Ectodermal cell (in vitro differentiated cells): ENCODE data around the gene KDM4B.

Experiments used
- H3K27ac ChIP-seq: 2 replicates; pipeline ENCODE4 v1.7.0; 2013; ENCODE audit warnings: mild to moderate bottlenecking, low read depth, low read length; ENCODE audit not compliant: insufficient read depth, poor library complexity, severe bottlenecking
- H3K27me3 ChIP-seq: 2 replicates; pipeline ENCODE4 v1.7.0; 2013; ENCODE audit warnings: mild to moderate bottlenecking, low read length; ENCODE audit not compliant: insufficient read depth, control insufficient read depth, poor library complexity, severe bottlenecking
- H3K36me3 ChIP-seq: one replicate; pipeline ENCODE4 v1.7.0; 2013; ENCODE audit warnings: low read length; ENCODE audit not compliant: control insufficient read depth, insufficient read depth
- H3K4me1 ChIP-seq: one replicate; pipeline ENCODE4 v1.7.0; 2013; ENCODE audit warnings: low read length; ENCODE audit not compliant: control insufficient read depth, insufficient read depth
- H3K4me3 ChIP-seq: 2 replicates; pipeline ENCODE4 v1.7.0; 2013; ENCODE audit warnings: low read depth, low read length, control low read depth; ENCODE audit not compliant: insufficient read depth
- H3K9me3 ChIP-seq: 2 replicates; pipeline ENCODE4 v1.7.0; 2013; ENCODE audit warnings: mild to moderate bottlenecking, low read length, moderate library complexity; ENCODE audit not compliant: control insufficient read depth
- WGBS, 2 experiments: methylation state at CpG; one replicate each; pipeline ENCODE4 v1.1.7; 2013; ENCODE audit warnings: missing lambda C conversion rate in 2 of 2; 5-methylcytosine and 5-hydroxymethylcytosine counted together

KDM4B gene

DNA sequence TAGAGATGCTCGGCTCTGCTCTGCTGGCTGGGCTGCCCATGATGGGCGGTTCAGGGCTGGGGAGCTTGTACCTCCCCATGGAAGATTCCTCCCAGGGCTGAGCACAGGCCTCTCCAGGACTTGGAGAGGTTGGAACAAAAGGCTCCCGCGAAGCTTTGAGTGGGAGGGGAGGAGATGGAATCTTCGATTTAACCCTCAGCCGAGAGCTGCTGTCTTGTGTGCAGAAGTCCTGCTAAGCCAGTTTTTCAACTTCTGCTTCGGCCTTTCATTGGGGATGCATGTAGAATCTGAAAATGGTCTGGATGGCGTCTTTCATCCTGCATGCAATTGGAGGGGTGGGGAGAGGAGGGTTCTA lies 163.3 kb downstream of the KDM4B start:
- Histone ChIP-seq H3K27ac (peak overlapping the region; percentile 86), H3K36me3 (peaks cover 7% of the 10 kb centered on the region), H3K9me3 (no peaks in the 10 kb centered on the region), H3K4me1 (peaks cover 51% of the 10 kb centered on the region), H3K27me3 (no peaks in the 10 kb centered on the region), H3K4me3 (no peak overlapping the region)
- 9 to 14% methylated on average over 8 of the region's 8 CpGs for WGBS, 2 experiments

DNA sequence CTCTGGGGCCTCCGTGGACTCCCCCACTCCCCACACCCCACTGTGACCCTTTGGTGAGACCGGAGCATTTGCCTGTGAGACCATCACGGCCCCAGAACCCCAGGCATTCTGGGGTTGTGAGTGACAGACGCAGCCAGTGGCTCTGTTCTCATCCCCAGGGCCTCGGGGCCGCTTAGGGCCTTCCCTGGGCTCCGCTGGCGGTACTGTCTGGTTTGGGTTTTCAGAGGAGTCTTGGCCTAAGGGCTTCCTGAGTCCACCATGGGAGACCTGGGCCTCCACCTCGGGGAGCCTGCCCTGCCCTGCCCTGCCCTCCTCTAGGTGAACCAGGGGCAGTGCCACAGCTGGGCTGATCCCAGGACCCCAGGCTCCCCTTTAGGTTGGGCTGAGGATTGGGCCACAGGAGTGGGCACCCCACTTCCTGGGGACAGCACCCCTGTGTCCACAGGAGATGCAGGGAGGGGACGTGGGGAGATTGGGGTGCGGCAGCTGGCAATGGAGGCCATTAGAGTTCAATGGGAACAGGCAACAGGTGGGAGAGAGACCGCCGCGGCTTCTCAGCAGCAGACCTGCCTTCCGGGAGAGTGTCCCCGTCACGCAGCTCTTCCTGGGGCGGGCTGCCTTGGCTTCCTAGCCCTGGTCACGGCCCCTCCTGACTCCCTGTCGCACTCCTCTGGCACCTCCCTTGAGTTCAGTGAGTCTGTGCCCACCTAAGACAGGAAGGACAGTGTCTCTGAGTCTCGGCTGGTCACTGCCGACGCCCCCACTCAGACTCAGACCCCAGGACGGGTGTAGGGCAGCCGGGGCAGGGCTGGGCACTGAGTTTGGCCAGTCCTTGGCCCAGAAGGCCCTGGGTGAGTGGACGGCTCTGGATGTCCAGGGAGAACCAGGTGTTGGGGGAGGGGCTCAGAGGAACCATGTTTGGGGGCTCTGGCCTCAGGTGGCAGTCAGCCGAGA lies 164.1 kb downstream of the KDM4B start:
- Histone ChIP-seq H3K4me1 (peaks cover 43% of the 10 kb centered on the region), H3K9me3 (no peaks in the 10 kb centered on the region), H3K4me3 (no peak overlapping the region), H3K27ac (no peak overlapping the region), H3K36me3 (peaks cover 12% of the 10 kb centered on the region), H3K27me3 (no peaks in the 10 kb centered on the region)
- 88% methylated on average over 27 of the region's 27 CpGs for WGBS, 2 experiments

DNA sequence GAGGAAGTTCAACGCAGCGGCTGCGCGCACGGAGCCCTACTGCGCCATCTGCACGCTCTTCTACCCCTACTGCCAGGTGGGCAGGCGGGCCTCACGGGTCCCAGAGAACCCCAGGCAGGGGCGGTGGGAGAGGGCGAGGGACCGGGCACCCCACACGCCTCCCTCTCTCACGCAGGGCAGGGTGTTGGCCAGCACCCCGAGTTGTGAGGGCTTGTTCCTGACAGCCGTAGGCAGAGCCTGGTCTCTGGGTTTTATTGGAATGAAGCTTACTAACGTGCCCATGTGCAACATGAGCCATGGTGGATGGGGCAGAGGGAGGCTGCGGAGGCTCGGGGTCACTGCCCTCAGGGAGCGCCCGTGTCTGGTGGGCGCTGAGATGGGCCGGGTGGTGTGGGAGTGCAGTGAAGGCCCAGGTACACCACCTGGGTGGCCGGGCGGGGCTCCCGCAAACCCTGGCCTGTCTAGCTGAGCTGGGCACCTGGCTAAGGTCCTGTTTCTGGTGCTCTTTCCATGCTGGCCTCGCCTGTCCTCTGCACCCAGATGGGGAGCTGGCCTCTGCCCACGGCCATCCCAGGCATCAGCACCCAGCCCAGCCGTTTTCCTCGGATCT lies 165.2 kb downstream of the KDM4B start:
- H3K4me1 ChIP-seq: peaks cover 33% of the 10 kb centered on the region
- H3K27me3 ChIP-seq: no peaks in the 10 kb centered on the region
- WGBS, 2 experiments: 95 to 96% methylated on average over 30 of the region's 30 CpGs
- H3K36me3 ChIP-seq: peaks cover 19% of the 10 kb centered on the region
- no peak overlapping the region for H3K4me3 ChIP-seq
- H3K9me3 ChIP-seq: no peaks in the 10 kb centered on the region
- H3K27ac ChIP-seq: no peak overlapping the region

DNA sequence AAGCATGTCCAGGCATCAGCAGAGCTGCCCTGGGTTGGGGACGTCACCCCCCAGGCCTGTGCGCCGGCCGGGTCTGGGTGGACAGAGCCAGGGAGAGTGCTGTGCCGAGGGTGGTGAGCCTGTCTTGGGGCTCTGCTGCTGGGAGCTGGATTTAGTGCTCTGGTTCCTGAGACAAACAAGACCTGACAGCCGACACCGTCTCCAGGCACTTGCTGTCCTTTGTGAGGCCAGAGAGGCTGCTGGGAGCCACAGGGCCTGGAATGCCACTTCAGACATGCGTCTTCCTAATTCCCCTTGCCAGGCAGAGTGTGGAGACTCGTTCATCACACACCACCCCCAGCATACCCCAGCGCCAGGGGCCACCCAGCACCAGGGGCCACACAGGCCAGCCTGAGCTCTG lies 165.8 kb downstream of the KDM4B start:
- no peaks in the 10 kb centered on the region for H3K27me3 ChIP-seq

DNA sequence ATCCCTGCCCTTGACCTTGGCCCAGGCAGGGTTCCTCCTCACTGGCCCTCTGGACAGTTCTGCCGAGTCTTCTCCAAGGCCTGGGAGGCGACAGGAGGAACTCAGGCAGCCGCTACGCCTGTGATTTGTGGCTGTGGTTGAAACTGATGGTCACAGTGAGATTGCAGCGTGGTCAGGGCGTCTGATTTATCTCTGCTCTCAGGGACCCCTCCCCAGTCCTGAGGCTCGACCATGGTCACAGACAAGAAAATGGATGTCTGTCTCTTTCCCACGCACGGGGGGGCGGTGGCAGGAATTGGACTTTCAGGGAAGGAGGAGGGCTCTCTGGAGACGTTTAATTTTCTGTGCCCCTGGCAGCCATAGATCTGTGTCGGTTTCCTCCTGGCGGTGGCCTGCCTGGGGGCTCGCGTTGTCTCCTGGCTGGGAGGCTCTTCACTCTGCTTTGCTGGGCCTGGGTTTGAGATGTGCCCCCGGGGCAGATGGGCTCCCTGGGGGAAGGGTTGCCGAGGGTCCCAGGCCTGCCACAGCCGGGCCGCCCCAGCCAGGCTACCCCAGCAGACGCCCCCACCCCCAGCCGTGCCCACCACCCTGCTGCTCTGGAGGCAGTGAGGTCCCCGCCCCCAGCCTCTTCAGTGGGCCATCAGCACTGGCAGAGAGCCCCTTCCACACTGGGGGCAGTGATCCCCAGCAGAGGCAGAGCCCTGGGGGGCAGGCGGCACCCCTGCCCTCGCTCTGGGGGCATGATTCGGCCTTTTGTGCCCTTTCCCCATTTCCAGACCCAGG lies 167.4 kb downstream of the KDM4B start:
- H3K4me1 ChIP-seq: peaks cover 20% of the 10 kb centered on the region
- no peak overlapping the region for H3K4me3 ChIP-seq
- peaks cover 23% of the 10 kb centered on the region for H3K36me3 ChIP-seq
- H3K27me3 ChIP-seq: no peaks in the 10 kb centered on the region
- H3K9me3 ChIP-seq: no peaks in the 10 kb centered on the region
- WGBS, 2 experiments: 94% methylated on average over 25 of the region's 25 CpGs
- H3K27ac ChIP-seq: no peak overlapping the region

More for the DNA sequence above, 165.8 kb downstream of the KDM4B start:
- no peak overlapping the region for H3K4me3 ChIP-seq
- 84 to 86% methylated on average over 10 of the region's 10 CpGs for WGBS, 2 experiments
- no peaks in the 10 kb centered on the region for H3K9me3 ChIP-seq
- peaks cover 23% of the 10 kb centered on the region for H3K36me3 ChIP-seq
- H3K27ac ChIP-seq: no peak overlapping the region
- H3K4me1 ChIP-seq: peaks cover 27% of the 10 kb centered on the region

DNA sequence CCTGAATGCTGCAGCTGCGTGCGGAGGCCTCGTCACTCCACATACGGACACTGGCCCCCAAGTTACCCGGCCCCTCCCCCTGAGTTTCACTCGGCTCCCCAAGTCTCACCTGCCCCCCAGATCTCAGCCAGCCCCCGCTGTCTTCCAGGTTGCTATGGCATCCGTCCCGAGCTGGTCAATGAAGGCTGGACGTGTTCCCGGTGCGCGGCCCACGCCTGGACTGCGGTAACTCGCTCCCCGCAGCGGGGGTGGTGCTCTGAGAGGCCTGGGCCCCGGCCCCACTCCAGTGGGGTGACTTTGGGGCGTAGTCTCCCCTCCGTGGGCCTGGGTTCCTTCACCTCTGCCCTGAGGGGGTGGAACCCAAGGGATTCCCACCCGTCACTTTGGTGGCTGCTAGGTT lies 168.2 kb downstream of the KDM4B start:
- Histone ChIP-seq H3K27me3 (no peaks in the 10 kb centered on the region), H3K27ac (no peak overlapping the region), H3K4me1 (peaks cover 18% of the 10 kb centered on the region), H3K4me3 (no peak overlapping the region), H3K36me3 (peaks cover 23% of the 10 kb centered on the region), H3K9me3 (no peaks in the 10 kb centered on the region)
- WGBS, 2 experiments: 96% methylated on average over 22 of the region's 22 CpGs

DNA sequence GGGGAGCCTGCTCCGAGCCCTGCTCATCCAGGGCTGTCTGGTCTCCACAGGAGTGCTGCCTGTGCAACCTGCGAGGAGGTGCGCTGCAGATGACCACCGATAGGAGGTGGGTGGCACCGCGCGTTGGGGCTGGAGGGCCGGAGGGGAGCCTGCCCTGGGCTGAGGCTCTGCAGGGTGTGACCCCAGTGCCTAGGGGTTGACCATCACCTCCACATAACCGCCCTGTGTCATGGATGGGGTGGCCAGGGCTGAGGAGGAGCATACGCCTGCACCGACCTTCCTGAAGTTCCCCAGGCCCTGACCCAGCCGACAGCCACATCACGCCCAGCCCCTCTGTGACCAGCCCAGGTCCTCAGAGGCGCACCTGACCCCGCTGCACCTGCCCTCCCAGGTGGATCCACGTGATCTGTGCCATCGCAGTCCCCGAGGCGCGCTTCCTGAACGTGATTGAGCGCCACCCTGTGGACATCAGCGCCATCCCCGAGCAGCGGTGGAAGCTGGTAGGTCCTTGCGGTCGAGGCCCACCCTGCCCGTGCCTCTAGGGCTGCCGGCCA lies 168.7 kb downstream of the KDM4B start:
- Histone ChIP-seq H3K27me3 (no peaks in the 10 kb centered on the region), H3K4me1 (peaks cover 12% of the 10 kb centered on the region), H3K36me3 (peaks cover 23% of the 10 kb centered on the region), H3K27ac (no peak overlapping the region), H3K4me3 (no peak overlapping the region), H3K9me3 (no peaks in the 10 kb centered on the region)
- 71 to 73% methylated on average over 29 of the region's 29 CpGs for WGBS, 2 experiments

DNA sequence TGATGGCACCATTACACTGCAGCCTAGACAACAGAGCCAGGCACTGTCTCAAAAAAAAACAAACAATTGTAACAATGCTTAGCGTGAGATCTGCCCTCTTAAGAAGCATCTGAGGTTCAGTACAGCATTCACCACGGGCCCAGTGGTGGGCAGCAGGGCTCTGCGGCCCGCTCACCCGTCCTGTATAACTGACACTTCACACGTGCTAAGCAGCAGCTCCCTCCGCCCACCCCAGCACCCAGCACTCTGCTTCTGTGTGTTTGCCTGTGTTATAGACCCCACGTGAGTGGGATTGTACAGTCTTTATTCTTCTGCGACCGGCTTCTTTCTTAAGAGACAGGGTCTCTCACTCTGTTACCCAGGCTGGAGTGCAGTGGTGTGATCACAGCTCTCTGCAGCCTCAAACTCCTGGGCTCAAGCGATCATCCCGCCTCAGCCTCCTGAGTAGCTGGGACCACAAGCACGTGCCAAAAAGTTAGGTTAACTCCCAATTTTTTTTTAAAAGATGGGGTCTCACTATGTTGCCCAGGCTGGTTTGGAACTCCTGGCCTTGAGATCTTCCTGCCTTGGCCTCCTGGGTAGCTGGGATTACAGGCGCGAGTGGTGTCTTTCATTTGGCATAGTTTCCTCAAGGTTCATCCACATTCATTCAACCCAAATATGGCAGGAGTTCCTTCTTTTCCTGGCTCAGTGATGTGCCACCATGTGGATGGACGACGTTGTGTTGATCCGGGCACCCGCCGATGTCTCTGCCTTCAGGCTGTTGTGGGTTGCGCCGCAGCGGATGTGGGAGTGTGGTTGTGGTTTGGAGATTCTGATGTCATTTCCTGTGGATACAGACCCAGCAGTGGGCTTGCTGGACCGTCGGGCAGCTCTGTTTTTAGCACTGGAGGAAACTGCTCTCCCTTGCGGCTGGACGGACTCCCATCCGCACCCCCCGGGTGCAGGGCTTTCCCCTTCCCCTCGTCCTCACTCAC lies 170.0 kb downstream of the KDM4B start:
- Histone ChIP-seq H3K27me3 (no peaks in the 10 kb centered on the region), H3K27ac (no peak overlapping the region), H3K9me3 (no peaks in the 10 kb centered on the region), H3K4me1 (peaks cover 7% of the 10 kb centered on the region), H3K4me3 (no peak overlapping the region), H3K36me3 (peaks cover 23% of the 10 kb centered on the region)
- WGBS, 2 experiments: 95% methylated on average over 30 of the region's 30 CpGs

DNA sequence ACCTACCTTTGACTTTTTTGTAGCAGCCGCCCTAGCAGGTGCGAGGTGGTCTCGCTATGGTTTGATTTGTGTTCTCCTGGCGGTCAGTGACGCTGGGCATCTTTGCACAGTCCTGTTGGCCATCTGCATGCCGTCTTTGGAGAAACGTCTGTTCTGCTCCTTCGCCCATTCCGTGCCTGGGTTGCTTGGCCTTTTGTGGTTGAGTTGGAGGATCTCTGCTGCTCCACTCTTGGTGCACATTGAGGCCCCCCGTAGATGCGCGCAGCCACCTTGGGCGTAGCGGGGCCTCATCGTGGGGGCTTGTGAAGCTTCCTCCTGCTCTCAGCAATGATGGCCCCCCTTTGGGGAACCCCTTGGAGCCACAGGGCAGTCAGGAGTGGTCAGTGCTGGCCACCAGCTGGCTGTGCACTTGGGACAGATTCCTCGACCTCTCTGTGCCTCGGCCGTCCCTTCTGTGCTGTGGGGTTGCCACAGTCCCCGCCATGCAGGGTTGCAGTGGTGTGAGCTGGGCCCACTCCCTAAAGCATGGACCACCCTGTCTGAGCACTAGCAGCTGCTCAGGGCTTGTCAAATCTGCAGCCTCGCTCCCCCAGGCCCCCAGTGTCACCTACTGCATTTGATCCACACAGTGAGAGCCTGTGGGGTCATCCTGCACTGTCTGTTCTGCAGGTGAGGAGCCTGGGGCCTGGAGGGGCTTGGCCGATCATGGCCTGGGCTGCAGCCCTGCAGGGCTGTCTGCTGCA lies 170.8 kb downstream of the KDM4B start:
- WGBS, 2 experiments: 96 to 97% methylated on average over 21 of the region's 21 CpGs
- Histone ChIP-seq H3K27me3 (no peaks in the 10 kb centered on the region), H3K27ac (no peak overlapping the region), H3K4me3 (no peak overlapping the region), H3K36me3 (peaks cover 25% of the 10 kb centered on the region), H3K4me1 (no peaks in the 10 kb centered on the region), H3K9me3 (no peaks in the 10 kb centered on the region)
